VCaP (cell line): Measurements from ENCODE around the gene FGB.

Experiments
- H3K27ac ChIP-seq: fragments of 450-650 bp; 2 replicates; pipeline ENCODE4 v1.5.1; 2017
- CTCF ChIP-seq: fragments of 450-650 bp; conservative IDR thresholded peaks from 2 replicates; pipeline ENCODE4 v1.5.1; 2017; ENCODE audit warnings: mild to moderate bottlenecking, moderate library complexity

FGB gene

GRCh38 chr4:154609532-154609931 lies 46.7 kb downstream of the FGB start:
- H3K27ac ChIP-seq = no peak overlapping the region
- no peak for TF ChIP-seq CTCF

GRCh38 chr4:154610582-154610981 lies 47.8 kb downstream of the FGB start:
- TF ChIP-seq CTCF = no peak
- H3K27ac ChIP-seq = no peak overlapping the region

- no peak overlapping the region for H3K27ac ChIP-seq
- no peak for TF ChIP-seq CTCF
Measured at GRCh38 chr4:154611833-154612232, 49.0 kb downstream of the FGB start.

- no peak within 1 kb of the TSS for H3K27ac ChIP-seq
- TF ChIP-seq CTCF = no peak
Measured at GRCh38 chr4:154612472-154613414, 49.9 kb downstream of the FGB start, which contains the start of gene FGG. Gene FGG (minus strand): TSS chr4:154612656. CDS start chr4:154612609, 47 bp downstream.

GRCh38 chr4:154614306-154614705 lies 51.5 kb downstream of the FGB start:
- TF ChIP-seq CTCF = no peak
- no peak overlapping the region for H3K27ac ChIP-seq

- H3K27ac ChIP-seq = no peak overlapping the region
- TF ChIP-seq CTCF = no peak
Measured at GRCh38 chr4:154615211-154615610, 52.4 kb downstream of the FGB start.

GRCh38 chr4:154616287-154616686 lies 53.5 kb downstream of the FGB start:
- no peak for TF ChIP-seq CTCF
- H3K27ac ChIP-seq = no peak overlapping the region
